Central memory CD8-positive, alpha-beta T cell (primary cell): ENCODE measurements around the gene RHOA.
"Not testable (repeated sequence)": the region's sequence is repeated elsewhere in the genome, so short reads cannot be mapped to it uniquely, and the experiment has no call there.

Experiments used
- ATAC-seq: fragments of 150-1000 bp; cut with Tn5 transposase; replicated peaks from 2 replicates; pipeline ENCODE4 v1.10.0; 2022; ENCODE audit warnings: mild to moderate bottlenecking, moderate FRiP score, moderate number of reproducible peaks; ENCODE audit not compliant: poor library complexity, severe bottlenecking; ENCODE audit errors: extremely low read depth
- DNase-seq, 2 donors: peaks; one replicate each; pipeline ENCODE4 v3.0.0; 2021; ENCODE audit warnings: low spot score in 2 of 2
- H3K27ac Mint-ChIP-seq: one replicate; pipeline ENCODE4 v1.8.0; 2022; ENCODE audit warnings: low read depth, mild to moderate bottlenecking, moderate library complexity, mixed read lengths
- H3K27me3 Mint-ChIP-seq: one replicate; pipeline ENCODE4 v1.8.0; 2022; ENCODE audit warnings: mixed read lengths
- H3K36me3 Mint-ChIP-seq: one replicate; pipeline ENCODE4 v1.8.0; 2022; ENCODE audit warnings: mild to moderate bottlenecking, moderate library complexity, mixed read lengths; ENCODE audit not compliant: insufficient read depth
- H3K4me1 Mint-ChIP-seq: one replicate; pipeline ENCODE4 v1.8.0; 2022; ENCODE audit warnings: mixed read lengths
- H3K4me3 Mint-ChIP-seq: one replicate; pipeline ENCODE4 v1.8.0; 2022; ENCODE audit warnings: mild to moderate bottlenecking, moderate library complexity, mixed read lengths
- H3K9me3 Mint-ChIP-seq: one replicate; pipeline ENCODE4 v1.8.0; 2022; ENCODE audit warnings: mixed read lengths

RHOA gene

DNA sequence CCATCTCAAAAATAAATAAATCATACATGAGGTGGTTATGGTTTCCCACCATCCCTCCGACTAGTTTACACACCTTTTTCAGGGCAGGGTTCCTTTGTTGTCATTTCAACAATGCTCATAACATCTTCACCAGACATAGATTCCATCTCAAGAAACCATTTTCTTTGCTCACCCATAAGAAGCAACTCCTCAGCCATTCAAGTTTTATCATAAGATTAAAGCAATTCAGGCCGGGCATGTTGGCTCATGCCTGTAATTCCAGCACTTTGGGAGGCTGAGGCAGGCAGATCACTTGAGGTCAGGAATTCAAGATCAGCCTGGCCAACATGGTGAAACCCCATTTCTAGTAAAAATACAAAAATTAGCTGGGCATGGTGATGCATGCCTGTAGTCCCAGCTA, 83.4 kb downstream of the RHOA start:
- not testable (repeated sequence) for H3K9me3 Mint-ChIP-seq, H3K4me3 Mint-ChIP-seq, H3K27ac Mint-ChIP-seq, H3K27me3 Mint-ChIP-seq, ATAC-seq, DNase-seq
- Mint-ChIP-seq H3K4me1 (peaks cover 13% of the 10 kb centered on the region), H3K36me3 (peaks cover 81% of the 10 kb centered on the region)

DNA sequence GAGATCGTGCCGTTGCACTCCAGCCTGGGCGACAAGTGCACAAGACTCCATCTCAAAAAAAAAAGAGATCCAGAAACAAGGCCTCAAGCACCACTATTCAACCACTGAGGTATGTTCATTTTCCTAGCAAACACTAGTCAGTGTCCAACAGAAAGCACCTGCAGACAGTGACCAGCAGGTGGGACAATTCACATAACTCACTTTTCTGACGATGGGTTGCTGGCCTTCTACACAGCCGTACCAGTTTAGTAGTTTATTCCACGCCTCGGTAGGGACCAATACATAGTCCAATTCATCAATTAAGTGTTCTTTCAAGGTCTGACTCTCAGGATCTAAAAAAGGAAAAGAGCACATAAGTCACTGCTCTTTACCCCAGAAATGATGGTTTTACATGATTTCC, 84.3 kb downstream of the RHOA start:
- no peak for ATAC-seq
- Mint-ChIP-seq H3K27ac (no peak overlapping the region), H3K4me3 (no peak overlapping the region), H3K36me3 (peaks cover 80% of the 10 kb centered on the region), H3K9me3 (no peaks in the 10 kb centered on the region), H3K27me3 (no peaks in the 10 kb centered on the region), H3K4me1 (peaks cover 5% of the 10 kb centered on the region)
- DNase-seq, result no peak

DNA sequence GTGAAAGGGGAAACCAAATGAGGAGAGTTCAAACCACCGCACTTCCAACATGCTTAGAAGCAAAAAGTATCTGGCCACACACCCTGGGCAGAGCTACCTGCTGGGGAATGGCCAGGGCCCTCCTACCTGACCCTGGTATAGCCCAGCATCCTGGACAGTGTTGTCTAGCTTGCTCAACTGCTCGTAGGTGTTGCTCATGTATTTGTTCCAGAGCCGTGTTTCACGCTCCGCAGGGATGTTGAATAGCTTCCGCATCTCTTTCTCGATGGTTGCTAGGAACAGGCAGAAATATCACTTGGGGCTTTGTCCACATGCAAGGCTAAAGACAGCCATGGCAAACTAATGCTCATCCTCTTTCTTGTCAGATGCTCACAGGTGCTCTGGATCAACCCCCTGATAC, 87.0 kb downstream of the RHOA start:
- Mint-ChIP-seq H3K9me3 (no peaks in the 10 kb centered on the region), H3K4me3 (no peak overlapping the region), H3K4me1 (peaks cover 16% of the 10 kb centered on the region), H3K27ac (no peak overlapping the region), H3K36me3 (peaks cover 79% of the 10 kb centered on the region), H3K27me3 (no peaks in the 10 kb centered on the region)
- ATAC-seq, result no peak
- DNase-seq, result no peak

DNA sequence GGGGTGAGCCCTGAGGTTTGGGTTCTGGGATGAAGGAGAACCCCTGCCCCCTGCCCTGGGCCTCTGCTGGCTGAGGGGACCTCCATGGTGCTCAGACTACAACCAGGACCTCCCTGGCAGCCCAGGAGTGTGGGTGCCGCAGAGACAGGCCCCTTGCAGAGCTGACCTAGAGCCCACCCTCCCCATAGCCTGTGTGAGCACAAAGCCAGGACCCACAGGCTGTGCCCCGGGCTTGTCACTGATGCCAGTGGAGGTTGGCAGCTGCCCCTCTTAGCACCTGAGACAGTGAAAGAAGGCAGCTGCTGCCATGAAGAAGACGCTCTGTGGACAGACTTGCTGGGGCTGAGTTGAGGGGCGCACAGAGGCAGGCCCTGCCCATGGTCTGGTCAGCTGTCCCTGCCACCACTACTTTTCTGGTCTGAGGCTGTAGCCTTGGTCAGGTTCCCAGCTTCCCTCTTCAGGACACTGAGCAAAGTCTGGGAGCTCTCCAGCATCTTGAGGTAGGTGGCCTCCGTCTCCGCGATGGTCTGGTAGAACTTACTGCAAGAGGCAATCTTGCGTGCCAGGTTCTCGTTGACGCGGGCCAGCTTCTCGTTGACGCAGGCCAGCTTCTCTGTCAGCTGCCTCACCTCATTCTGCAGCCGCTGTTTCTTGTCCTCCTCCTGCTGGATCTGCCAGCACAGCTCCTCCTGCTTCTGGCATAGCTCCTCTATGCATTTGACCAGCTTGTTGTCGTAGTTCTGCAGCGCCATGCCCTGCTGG, 94.9 kb downstream of the RHOA start:
- Mint-ChIP-seq H3K36me3 (peaks cover 49% of the 10 kb centered on the region), H3K9me3 (no peaks in the 10 kb centered on the region), H3K27ac (no peak overlapping the region), H3K4me1 (peaks cover 11% of the 10 kb centered on the region), H3K4me3 (no peak overlapping the region), H3K27me3 (no peaks in the 10 kb centered on the region)
- ATAC-seq (no peak), DNase-seq (no peak)

DNA sequence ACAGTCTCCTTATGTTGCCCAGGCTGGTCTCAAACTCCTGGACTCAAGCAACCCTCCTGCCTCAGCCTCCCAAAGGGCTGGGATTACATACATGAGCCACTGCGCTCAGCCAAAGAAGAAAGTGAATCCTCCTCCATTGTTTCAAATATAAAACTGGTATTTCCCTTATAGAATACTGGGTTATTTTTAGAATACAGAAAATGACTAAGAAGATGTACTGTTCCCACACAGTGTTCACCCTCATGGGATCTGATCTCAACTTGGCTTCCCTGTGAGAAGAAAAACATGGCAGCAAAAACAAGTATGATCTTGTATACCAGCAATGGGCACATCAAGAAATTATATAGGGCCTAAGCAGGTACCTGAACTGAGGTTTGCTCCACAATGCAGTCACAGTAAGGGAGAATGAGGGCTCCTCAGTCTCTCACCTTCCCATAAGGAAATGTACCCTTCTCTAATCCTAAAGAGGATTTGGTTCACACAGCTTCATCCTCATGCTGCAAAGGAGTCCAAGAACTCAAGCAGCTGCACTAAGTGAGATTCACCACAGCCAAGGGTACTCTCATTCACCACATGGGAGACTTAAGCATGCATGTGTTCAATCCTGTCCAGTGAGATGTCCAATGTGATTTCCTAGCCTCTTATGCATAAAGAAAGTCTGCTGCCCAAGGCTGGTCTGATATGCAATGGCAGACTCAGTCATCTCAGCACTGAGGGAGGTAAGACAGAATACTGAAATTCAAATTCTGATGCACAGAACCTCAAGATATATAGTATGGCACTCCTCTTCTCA, 97.7 kb downstream of the RHOA start:
- Mint-ChIP-seq H3K9me3 (no peaks in the 10 kb centered on the region), H3K4me3 (no peak overlapping the region), H3K27me3 (no peaks in the 10 kb centered on the region), H3K4me1 (peaks cover 14% of the 10 kb centered on the region), H3K36me3 (peaks cover 48% of the 10 kb centered on the region), H3K27ac (no peak overlapping the region)
- ATAC-seq, result no peak
- no peak for DNase-seq

DNA sequence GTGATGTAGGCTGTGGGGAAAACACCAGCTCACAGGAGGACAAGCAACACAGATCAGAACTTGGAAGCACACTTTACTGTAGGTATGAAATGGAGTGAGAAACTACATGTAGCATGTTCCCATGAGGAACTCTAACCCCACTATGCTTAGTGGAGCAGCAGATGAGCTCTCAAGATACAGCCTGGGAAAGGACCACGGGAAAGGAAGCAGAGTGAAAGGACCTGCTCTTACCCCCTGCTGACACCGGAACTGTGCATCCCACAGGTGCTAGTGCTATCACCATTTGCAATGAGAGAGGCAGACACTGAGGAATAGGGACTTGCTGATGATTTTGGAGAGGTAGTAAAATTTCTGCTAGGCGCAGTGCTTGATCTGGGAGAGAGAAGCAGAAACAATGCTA, 100.5 kb downstream of the RHOA start:
- DNase-seq (no peak), ATAC-seq (no peak)
- Mint-ChIP-seq H3K27me3 (no peaks in the 10 kb centered on the region), H3K36me3 (peaks cover 54% of the 10 kb centered on the region), H3K9me3 (no peaks in the 10 kb centered on the region), H3K4me3 (no peak overlapping the region), H3K27ac (peak overlapping the region; percentile 29), H3K4me1 (peaks cover 14% of the 10 kb centered on the region)

DNA sequence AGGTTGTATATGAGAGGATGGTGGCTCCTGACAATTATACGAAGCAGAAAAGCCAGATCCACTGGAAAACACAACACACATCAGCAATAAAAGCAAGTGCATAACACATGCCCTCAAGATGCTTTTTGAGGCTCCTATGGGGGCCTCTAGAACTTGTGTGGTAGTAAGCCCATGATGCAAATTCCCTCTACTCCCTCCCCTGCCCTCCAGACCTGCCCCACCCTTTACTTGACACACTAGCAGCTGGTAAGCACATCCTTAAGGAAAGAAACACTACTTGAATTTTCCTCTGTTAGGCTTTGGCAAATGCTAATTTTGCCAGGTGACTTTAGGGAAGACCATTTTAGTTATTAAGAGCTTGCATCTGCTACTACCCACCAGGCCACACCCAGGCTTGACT, 101.1 kb downstream of the RHOA start:
- no peak for ATAC-seq
- Mint-ChIP-seq H3K36me3 (peaks cover 57% of the 10 kb centered on the region), H3K4me3 (no peak overlapping the region), H3K27me3 (no peaks in the 10 kb centered on the region), H3K9me3 (no peaks in the 10 kb centered on the region), H3K27ac (peak overlapping the region; percentile 29), H3K4me1 (peaks cover 12% of the 10 kb centered on the region)
- DNase-seq, result no peak
